Posterior vena cava (tissue), 2 donors: Measurements from ENCODE around the gene ENO1. TPM values are rescaled to one million over a fixed set of nuclear protein-coding genes. Genes with fewer than 3 reads are reported as not detected.
A peak's percentile ranks its signal among the peaks of the same experiment; 100 is the strongest.
"Not testable (repeated sequence)": the region's sequence is repeated elsewhere in the genome, so short reads cannot be mapped to it uniquely, and the experiment has no call there.

Source experiments
- DNase-seq: peaks from one replicate; pipeline ENCODE4 v3.0.0-alpha.2; 2020; ENCODE audit warnings: low spot score
- intact Hi-C, 2 donors: fragments of 100-400 bp; cut with DNase I; formaldehyde crosslinking; loops; one replicate each; pipeline versions ENCODE4 v1.14.1 to v1.14.2; 2022 to 2023
- long read RNA-seq, 2 donors: library from polyadenylated mRNA; unstranded; transcript quantifications; one replicate each; pipeline ENCODE4 v2.0.0, GENCODE V29; 2020 to 2021
- total RNA-seq, 2 donors: library from RNA; stranded (reverse); fragmentation: NEBNext Ultra II Directional; extraction: Animal tissue kit (Norgen Biotek cat#: 25700); gene quantifications; one replicate each; pipeline ENCODE4 v1.2.1, GENCODE V29; 2021
- donor health status: DM: yes; HTN: yes; CAD: no.
- donor health status: DM: yes; HTN: yes; CAD: no.

ENO1 gene
- total RNA-seq: 1,000 to 10,000 TPM in 1 of 2 donors, 100 to 1,000 TPM in 1; 578 to 1,026 TPM
- long read RNA-seq, donor 1, transcript ENO1-201 (12 exons, 1,781 nt): major isoform, 389 of 519 reads
- long read RNA-seq, donor 1, partial matches to known transcripts: 116 of 519 reads
- long read RNA-seq, donor 1, other reads (novel, unspliced or antisense): 13 of 519 reads
- long read RNA-seq, donor 2, transcript ENO1-217 (12 exons, 1,782 nt): minor isoform, 11 of 7,110 reads
- long read RNA-seq, donor 2, transcript ENO1-201 (12 exons, 1,781 nt): major isoform, 6,685 of 7,110 reads
- long read RNA-seq, donor 2, transcript ENO1-203 (9 exons, 2,548 nt): minor isoform, 29 of 7,110 reads
- long read RNA-seq, donor 2, partial matches to known transcripts: 239 of 7,110 reads
- long read RNA-seq, donor 2, other reads (novel, unspliced or antisense): 143 of 7,110 reads

GRCh38 chr1:8878448-8878697, at the start of gene ENO1:
Gene ENO1 (minus strand): TSS chr1:8878686. CDS start chr1:8874908, 3,778 bp downstream.
- DNase-seq: no peak
- intact Hi-C loops: no loop called here

- DNase-seq: no peak
- intact Hi-C loops: no loop called here
Observed at GRCh38 chr1:8926707-8927694, 48.5 kb upstream of the ENO1 start.

- intact Hi-C loops: no loop called here
Observed at GRCh38 chr1:8925960-8926359, 47.5 kb upstream of the ENO1 start.

GRCh38 chr1:8925406-8925805, 46.9 kb upstream of the ENO1 start:
- intact Hi-C loops: no loop called here
- DNase-seq: no peak

More at GRCh38 chr1:8925960-8926359, 47.5 kb upstream of the ENO1 start:
- no peak for DNase-seq

DNA sequence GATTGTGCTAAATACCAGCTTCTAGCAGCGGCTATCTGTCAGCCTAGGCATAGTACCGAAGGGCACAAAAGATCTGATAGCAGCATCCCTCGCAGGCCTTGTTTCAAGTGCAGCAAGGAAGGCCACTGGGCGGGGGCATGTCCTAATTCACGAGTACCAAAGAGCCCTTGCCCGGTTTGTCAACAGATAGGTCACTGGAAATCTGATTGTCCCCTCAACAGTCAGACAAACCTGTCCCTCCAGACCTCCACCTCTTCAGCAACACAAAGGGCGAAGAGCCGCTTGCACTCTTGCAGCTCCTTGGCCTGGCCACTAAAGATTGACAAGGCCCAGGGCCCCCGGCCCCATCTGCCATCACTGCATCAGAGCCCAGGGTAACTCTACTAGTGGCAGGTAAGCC, 44.5 kb upstream of the ENO1 start:
- intact Hi-C loops: no loop called here
- DNase-seq: no peak

DNA sequence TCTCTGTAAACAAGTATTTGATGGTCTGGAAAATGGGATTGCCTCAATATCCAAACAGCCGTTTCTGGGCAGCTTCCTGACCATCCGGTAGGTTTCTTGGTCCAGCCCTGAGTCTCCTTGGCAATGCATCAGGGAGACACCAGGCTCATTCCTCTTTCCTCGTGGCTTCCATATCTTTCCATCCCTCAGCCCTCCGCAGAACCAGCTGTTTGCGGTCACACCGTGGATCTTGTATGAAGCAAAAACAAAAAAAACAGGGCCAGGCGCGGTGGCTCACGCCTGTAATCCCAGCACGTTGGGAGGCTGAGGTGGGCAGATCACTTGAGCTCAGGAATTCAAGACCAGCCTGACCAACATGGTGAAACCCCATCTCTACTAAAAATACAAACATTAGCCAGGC, 39.0 kb upstream of the ENO1 start:
- not testable (repeated sequence) for DNase-seq

GRCh38 chr1:8915446-8915845, 37.0 kb upstream of the ENO1 start:
- intact Hi-C loops: loop anchor here (5.0 to 10.0 kb wide), 4 partner anchors 72 to 1812 kb away; no protein-coding TSS in a partner anchor
- DNase-seq: no peak

More for the DNA sequence above, 39.0 kb upstream of the ENO1 start:
- intact Hi-C loops: loop anchor here (5.0 to 10.0 kb wide), 4 partner anchors 70 to 1810 kb away; no protein-coding TSS in a partner anchor

DNA sequence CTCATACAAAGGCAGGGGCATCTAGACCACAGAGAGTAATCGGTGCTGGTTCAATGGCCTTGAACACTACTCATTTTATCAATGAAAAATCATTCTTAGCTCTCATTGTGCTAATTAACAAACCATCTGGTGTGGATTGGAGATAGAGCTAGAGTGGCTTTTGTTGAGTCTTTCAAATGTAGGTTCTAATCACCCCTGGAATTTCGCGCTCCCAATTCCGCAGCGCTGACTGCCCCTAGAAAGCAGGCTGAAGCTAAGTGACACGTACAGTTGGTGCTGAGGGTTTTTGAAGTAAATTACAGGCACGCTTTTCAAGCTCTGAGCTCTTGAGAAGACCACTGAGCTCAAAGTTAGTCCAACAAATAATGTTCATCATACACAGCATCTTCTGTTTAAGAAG, 36.0 kb upstream of the ENO1 start:
- intact Hi-C loops: loop anchor here in 1 of 2 donors (10.0 kb wide), 1 partner anchor 190 kb away; no protein-coding TSS in a partner anchor
- DNase-seq: no peak

GRCh38 chr1:8913457-8913856, 35.0 kb upstream of the ENO1 start:
- no peak for DNase-seq
- intact Hi-C loops: loop anchor here in 1 of 2 donors (10.0 kb wide), 1 partner anchor 191 kb away; no protein-coding TSS in a partner anchor

- DNase-seq: no peak
- intact Hi-C loops: loop anchor here in 1 of 2 donors (10.0 kb wide), 1 partner anchor 193 kb away; no protein-coding TSS in a partner anchor
Observed at GRCh38 chr1:8911416-8912309, 33.2 kb upstream of the ENO1 start.

DNA sequence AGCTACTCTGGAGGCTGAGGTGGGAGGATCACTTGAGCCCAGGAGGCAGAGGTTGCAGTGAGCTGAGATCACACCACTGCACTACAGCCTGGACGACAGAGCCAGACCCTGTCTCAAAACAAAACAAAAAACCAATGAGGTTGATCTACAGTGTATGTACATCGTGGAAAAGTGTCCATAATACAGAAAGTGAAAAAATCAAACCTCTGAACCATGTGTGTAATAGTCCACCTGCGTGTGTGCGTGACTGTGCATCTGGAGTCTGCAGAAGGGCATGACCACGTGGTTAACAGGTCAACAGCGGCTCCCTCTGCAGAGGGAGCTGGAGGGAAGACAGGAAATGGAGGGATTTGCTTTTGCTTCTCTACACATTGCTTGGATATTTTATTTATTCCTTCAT, 32.4 kb upstream of the ENO1 start:
- intact Hi-C loops: loop anchor here in 1 of 2 donors (10.0 kb wide), 1 partner anchor 194 kb away; no protein-coding TSS in a partner anchor
- DNase-seq: no peak

DNA sequence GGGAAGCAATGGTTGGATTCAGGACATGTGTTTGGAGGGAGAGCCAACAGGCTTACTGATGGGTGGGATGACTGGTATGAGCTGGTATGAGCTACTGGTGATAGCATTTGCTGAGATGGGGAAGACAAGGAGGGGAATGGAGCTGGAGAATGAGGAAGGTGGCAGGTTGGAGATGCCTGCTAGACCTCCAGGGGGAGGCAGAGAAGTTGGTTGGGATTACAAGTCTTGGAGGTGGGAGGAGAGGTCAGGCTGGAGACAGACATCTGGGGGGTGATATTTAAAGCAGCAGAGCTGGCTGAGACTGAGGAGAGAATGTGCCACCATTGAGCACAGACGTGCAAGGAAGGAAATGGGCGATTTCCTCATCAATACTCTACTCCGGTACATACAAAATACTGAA, 31.8 kb upstream of the ENO1 start:
- intact Hi-C loops: loop anchor here in 1 of 2 donors (10.0 kb wide), 1 partner anchor 194 kb away; no protein-coding TSS in a partner anchor
- no peak for DNase-seq

GRCh38 chr1:8908388-8909151, 30.1 kb upstream of the ENO1 start:
- no peak for DNase-seq

DNA sequence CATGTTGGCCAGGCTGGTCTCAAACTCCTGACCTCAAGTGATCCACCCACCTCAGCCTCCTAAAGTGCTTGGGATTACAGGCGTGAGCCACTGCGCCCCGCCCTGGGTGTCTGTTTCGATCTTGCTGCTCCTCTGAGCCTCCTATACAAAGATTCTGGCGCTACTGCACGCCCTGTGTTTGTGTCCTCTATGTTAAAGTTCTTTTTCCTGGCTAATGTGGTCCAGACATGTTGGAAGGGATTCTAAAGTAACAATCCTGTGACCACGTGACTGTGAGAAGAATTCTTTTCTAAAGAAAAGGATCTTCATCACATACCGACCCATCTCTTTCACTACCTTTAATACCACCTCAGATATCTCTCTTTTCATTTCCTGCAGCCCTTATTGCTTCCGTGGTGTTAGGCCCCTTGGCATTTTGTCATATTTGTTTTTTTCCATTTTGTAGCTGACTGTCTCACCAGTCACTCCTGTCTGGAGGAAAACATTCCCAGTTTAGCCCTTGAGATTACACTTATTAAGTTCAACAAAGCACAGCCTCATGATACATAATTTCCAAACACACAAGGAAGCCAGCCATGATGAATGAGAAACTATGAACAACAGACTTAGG, 27.2 kb upstream of the ENO1 start:
- intact Hi-C loops: loop anchor here in 1 of 2 donors (1.0 kb wide), 1 partner anchor 43 kb away; no protein-coding TSS in a partner anchor
- DNase-seq: no peak

More at GRCh38 chr1:8908388-8909151, 30.1 kb upstream of the ENO1 start:
- intact Hi-C loops: no loop called here

DNA sequence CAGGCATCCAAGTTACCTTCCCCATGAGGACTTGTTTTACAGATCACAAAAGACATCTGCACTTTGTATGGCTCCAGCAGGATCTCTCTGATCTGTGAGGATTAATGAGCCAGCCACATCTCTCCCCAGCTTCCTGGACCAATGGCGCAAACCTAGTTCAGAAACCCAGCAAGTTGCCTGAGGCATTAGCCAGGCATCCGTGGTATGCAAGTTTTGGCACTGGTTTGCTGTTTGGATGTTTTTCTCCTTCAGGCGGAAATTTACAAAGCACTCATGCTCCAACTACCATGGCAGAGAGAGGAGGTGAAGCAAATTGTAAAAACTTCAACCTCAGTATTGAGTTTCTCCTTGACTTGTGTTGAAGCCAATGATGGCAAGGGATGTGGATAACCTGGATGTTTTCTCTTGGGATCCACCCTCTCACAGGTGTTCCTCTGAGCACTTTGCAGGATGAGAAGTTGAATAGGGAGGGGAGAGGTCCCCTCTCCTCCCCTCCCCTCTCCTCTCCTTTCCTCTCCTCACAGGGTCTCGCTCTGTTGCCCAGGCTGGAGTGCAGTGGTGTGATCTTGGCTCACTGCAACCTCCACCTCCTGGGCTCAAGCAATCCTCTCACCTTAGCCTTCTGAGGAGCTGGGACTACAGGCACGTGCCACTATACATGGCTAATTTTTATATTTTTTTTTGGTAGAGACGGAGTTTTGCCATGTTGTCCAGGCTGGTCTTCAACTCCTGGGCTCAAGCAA, 25.6 kb upstream of the ENO1 start:
- intact Hi-C loops: no loop called here
- peak; percentile 78 for DNase-seq

- DNase-seq: no peak
- intact Hi-C loops: no loop called here
Observed at GRCh38 chr1:8903410-8903809, 24.9 kb upstream of the ENO1 start.

- intact Hi-C loops: no loop called here
- DNase-seq: no peak
Observed at GRCh38 chr1:8902765-8903164, 24.3 kb upstream of the ENO1 start.
